ENCODE data around the gene DSG3.

- TF ChIP-seq ZNF8 (CRISPR knock-in tag; IDR thresholded peaks at IDR 0.05) (no peak), CSDC2 (CRISPR knock-in tag; IDR thresholded peaks at IDR 0.05) (no peak), ZFP30 (CRISPR knock-in tag; IDR thresholded peaks at IDR 0.05) (no peak), PATZ1 (CRISPR knock-in tag; IDR thresholded peaks at IDR 0.05; ENCODE audit: borderline replicate concordance) (no peak), ZFP3 (CRISPR knock-in tag; IDR thresholded peaks at IDR 0.05) (no peak)
These were observed 46.1 kb upstream of the DSG3 start for GRCh38 chr18:31401156-31402025.

Measured in SK-N-SH treated with all-trans-retinoic acid at 6 μM for 48 hours (cell line).